ENCODE measurements around the gene INHA.

Gene INHA

DNA sequence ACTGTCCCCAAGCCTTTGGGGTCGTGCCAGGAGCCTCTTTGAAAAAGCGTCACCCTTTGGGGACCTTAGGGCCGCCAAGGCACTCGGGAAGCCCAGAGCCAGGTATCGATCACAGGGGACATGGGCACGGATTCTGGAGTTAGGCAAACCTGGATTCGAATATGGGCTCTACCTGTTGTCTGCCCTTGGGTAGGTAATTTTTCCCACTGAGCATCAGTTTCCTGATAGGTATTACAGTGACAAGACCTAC, 19.0 kb upstream of the INHA start:
- H3K27me3 ChIP-seq, result no peaks in the 10 kb centered on the region
- no peak for DNase-seq
- H3K4me1 ChIP-seq, result peaks cover 0 to 26% (median 19%) of the 10 kb centered on the region in 4 donors
- intact Hi-C loops (cut with DNase I; ENCODE audit: low total_unique reads), result loop anchor here (5.0 kb wide), 1 partner anchor 44 kb away; the partner anchor contains the start of gene STK11IP
- peaks cover 0 to 28% (median 8%) of the 10 kb centered on the region in 3 donors for H3K36me3 ChIP-seq
- H3K4me3 ChIP-seq, result peak overlapping the region; percentile 52 to 65
- TF ChIP-seq, protein P1, sequence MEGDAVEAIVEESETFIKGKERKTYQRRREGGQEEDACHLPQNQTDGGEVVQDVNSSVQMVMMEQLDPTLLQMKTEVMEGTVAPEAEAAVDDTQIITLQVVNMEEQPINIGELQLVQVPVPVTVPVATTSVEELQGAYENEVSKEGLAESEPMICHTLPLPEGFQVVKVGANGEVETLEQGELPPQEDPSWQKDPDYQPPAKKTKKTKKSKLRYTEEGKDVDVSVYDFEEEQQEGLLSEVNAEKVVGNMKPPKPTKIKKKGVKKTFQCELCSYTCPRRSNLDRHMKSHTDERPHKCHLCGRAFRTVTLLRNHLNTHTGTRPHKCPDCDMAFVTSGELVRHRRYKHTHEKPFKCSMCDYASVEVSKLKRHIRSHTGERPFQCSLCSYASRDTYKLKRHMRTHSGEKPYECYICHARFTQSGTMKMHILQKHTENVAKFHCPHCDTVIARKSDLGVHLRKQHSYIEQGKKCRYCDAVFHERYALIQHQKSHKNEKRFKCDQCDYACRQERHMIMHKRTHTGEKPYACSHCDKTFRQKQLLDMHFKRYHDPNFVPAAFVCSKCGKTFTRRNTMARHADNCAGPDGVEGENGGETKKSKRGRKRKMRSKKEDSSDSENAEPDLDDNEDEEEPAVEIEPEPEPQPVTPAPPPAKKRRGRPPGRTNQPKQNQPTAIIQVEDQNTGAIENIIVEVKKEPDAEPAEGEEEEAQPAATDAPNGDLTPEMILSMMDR (IDR thresholded peaks at IDR 0.05), result no peak
- no peaks in the 10 kb centered on the region for H3K9me3 ChIP-seq
- H3K27ac ChIP-seq, result peak overlapping the region; percentile 46 to 48

DNA sequence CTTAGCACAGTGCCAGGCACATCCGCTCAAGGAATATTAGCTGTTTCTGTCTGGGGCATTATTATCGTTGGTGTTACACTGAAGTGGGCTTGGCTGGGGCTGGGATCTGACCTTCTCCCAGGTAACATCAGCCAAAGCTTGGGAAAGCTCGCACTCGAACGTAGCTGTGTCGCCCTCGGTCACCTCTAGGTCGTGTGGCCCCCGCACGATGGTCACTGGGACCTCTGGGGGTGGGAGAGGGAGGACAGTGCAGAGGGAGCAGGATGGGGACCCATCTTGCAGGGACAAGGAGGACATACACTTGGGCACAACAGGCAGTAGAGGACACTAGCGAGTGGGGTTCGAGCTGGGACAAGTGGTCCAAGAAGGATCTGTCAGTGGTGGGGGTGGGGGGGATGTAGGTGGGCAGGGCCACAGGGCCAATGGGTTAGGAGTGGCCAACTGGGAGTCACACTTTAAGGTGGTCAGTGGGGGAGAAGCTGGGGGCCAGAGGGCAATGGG, 18.6 kb upstream of the INHA start:
- Histone ChIP-seq H3K27ac (no peak overlapping the region), H3K27me3 (no peaks in the 10 kb centered on the region), H3K36me3 (peaks cover 0 to 32% (median 8%) of the 10 kb centered on the region in 3 donors), H3K4me1 (peaks cover 0 to 26% (median 19%) of the 10 kb centered on the region in 4 donors), H3K4me3 (no peak overlapping the region), H3K9me3 (no peaks in the 10 kb centered on the region)
- TF ChIP-seq, protein P1 (IDR thresholded peaks at IDR 0.05), result no peak
- no peak for DNase-seq
- intact Hi-C loops (cut with DNase I; ENCODE audit: low total_unique reads), result loop anchor here (5.0 kb wide), 1 partner anchor 44 kb away; the partner anchor contains the start of gene STK11IP

DNA sequence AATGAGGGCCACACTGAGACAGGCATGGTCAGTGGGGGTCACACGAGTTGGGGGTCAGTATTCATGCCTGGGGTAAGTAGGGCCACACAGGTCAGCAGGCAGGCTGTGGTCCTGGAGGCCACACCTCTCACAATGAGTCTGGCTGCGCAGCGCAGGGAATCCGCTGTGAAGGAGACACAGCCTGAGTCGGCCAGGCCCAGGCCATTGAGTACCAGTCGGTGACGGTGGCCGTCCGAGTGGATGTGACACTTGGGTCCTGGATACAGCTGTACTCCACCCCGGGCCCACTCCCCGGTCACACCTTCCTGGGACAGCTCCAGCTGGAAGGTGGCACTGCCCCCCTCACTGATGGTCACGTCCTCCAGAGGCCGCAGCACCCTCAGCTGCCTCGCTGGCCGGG, 17.8 kb upstream of the INHA start:
- intact Hi-C loops (cut with DNase I; ENCODE audit: low total_unique reads), result loop anchor here (5.0 kb wide), 1 partner anchor 43 kb away; the partner anchor contains the start of gene STK11IP
- Histone ChIP-seq H3K36me3 (peaks cover 0 to 40% (median 8%) of the 10 kb centered on the region in 3 donors), H3K9me3 (no peaks in the 10 kb centered on the region), H3K27me3 (no peaks in the 10 kb centered on the region), H3K4me3 (no peak overlapping the region), H3K4me1 (peaks cover 0 to 26% (median 19%) of the 10 kb centered on the region in 4 donors), H3K27ac (no peak overlapping the region)
- DNase-seq, result no peak
- TF ChIP-seq, protein P1 (IDR thresholded peaks at IDR 0.05), result no peak

DNA sequence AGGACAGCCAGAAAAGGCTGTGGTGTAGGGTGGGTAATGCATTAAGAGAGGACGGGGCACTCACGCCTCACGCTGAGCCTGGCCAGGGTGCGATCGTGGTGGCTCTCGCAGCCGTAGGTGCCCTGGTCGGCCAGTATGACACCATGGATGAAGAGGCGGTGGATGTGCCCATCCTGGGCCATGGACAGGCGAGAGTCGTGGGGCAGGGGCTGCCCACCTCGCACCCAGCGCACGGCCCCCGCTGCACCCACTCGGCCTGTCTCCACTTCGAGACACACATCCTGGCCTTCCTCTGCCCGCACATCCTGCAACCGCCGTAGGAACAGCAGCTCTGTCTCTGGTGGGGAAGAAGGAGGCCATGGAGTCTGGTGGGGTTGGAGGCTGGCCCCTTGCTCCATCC, 16.2 kb upstream of the INHA start:
- intact Hi-C loops (cut with DNase I; ENCODE audit: low total_unique reads), result no loop called here
- no peak for DNase-seq
- H3K36me3 ChIP-seq, result peaks cover 0 to 42% (median 8%) of the 10 kb centered on the region in 3 donors
- TF ChIP-seq, protein P1 (IDR thresholded peaks at IDR 0.05), result no peak
- H3K27me3 ChIP-seq, result no peaks in the 10 kb centered on the region
- no peaks in the 10 kb centered on the region for H3K9me3 ChIP-seq
- H3K4me1 ChIP-seq, result peaks cover 0 to 26% (median 19%) of the 10 kb centered on the region in 4 donors
- H3K27ac ChIP-seq, result no peak overlapping the region
- no peak overlapping the region for H3K4me3 ChIP-seq

DNA sequence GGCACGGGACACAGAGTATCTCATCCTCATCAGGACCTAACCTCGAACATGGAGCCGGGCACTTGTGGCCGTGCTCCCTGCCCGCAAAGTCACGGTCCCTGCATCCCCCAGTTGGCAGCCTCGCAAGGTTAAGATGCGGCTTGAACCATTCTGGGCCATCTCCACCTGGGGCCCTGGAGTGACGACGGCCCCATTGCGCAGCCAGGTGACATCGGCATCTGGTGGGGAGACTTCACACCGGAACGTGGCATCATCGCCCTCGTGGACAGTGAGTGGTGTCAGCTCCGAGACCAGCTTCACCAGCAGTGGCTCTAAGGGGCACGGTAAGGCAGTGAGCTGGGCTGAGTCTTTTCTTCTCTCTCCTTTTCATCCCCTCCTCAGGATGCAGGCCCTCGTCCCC, 15.7 kb upstream of the INHA start:
- Histone ChIP-seq H3K27me3 (no peaks in the 10 kb centered on the region), H3K4me1 (peaks cover 0 to 22% (median 17%) of the 10 kb centered on the region in 4 donors), H3K4me3 (no peak overlapping the region), H3K36me3 (peaks cover 0 to 47% (median 8%) of the 10 kb centered on the region in 3 donors), H3K9me3 (no peaks in the 10 kb centered on the region), H3K27ac (no peak overlapping the region)
- no peak for DNase-seq
- TF ChIP-seq, protein P1 (IDR thresholded peaks at IDR 0.05), result no peak
- intact Hi-C loops (cut with DNase I; ENCODE audit: low total_unique reads), result no loop called here

DNA sequence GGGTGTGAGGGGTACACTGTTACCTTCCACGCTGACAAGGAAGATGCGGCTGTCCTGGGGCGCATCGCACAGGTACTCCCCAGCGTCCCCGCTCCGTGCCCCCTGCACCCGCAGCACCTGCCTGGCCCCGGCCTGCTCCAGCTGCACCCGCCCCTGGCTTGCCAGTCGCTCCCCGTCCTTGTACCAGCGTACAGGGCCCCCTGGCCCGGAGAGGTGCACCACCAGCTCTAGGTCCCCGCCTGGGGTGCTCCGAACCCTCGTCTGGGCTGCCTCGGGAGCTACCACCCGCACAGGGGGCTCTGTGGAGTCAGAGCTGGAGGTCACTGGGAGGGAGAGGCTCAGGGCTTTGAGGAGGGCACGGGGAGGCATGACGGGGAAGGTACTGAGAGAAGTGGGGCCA, 14.8 kb upstream of the INHA start:
- no peaks in the 10 kb centered on the region for H3K9me3 ChIP-seq
- intact Hi-C loops (cut with DNase I; ENCODE audit: low total_unique reads), result no loop called here
- peaks cover 0 to 56% (median 16%) of the 10 kb centered on the region in 3 donors for H3K36me3 ChIP-seq
- no peak overlapping the region for H3K4me3 ChIP-seq
- DNase-seq, result no peak
- TF ChIP-seq, protein P1 (IDR thresholded peaks at IDR 0.05), result no peak
- peaks cover 0 to 13% (median 9%) of the 10 kb centered on the region in 4 donors for H3K4me1 ChIP-seq
- H3K27ac ChIP-seq, result no peak overlapping the region
- H3K27me3 ChIP-seq, result no peaks in the 10 kb centered on the region
